CD4-positive, alpha-beta T cell treated with Interleukin-17A for 4 hours (primary cell): Measurements from ENCODE around the gene HCRTR1.

Experiments used
- DNase-seq: peaks from one replicate; pipeline ENCODE4 v3.0.0-alpha.2; 2020; ENCODE audit warnings: mixed read lengths

Gene HCRTR1

GRCh38 chr1:31626223-31627207 lies 9.0 kb downstream of the HCRTR1 start:
- DNase-seq, result no peak

GRCh38 chr1:31627301-31627929 lies 9.9 kb downstream of the HCRTR1 start:
- no peak for DNase-seq

- DNase-seq, result no peak
These were observed 10.6 kb downstream of the HCRTR1 start for GRCh38 chr1:31627930-31628559.

GRCh38 chr1:31628931-31629556 lies 11.6 kb downstream of the HCRTR1 start:
- DNase-seq, result no peak

DNA sequence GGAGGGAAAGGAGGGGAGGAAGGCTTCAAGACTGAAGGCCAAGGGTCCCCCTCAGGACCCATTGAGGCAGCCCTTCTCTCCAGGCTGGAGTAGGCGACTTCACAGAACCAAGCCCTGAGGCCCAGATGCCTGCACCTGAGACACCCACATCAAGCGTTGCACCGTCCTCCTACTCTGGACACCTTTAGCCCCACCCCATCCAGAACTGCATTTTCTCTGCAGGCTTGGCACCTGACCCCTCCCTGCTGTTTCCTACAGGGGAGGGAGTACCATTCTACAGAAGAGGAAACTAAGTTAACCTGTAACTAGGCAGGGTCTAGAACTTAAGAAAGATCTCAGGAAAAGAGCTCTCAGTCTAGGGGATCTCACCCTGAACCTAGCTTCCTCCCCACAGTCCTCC lies 15.2 kb downstream of the HCRTR1 start:
- DNase-seq, result no peak

- peak; percentile 19 for DNase-seq
These were observed 15.6 kb downstream of the HCRTR1 start for GRCh38 chr1:31633117-31633516.

DNA sequence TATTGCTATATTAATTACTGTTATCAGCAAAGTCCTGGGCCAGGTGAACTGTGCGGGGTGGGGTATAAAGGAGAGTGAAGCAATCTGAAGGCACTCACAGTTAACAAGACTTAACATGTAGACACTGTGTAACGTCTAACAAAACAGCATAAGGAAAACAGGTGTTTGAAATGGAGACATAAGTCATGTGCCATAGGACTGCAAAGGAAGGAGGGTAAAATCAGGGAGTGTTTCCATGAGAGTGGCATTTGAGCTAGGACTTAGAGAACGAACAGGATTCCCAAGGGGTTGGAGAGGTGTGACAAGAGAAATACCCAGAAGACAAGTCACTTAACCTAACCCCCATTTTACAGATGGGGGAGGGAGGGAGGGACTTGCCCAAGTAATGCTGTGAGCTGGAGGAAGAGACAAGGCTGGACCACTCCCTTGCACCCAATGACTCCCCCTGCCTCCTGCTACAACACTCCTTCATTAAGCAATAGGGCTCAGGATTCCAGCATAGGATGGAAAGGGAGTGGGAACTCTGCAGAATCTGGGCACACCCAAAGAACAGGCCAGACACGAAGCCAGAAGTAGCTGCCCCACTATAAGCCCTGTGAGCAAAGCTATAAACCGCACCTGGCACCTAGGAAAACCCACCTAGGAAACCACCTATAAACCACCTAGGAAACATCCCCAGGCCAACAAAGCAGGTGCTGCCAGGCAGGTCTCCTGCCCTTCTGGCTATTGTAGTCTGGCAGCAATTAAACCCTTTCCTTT lies 20.6 kb downstream of the HCRTR1 start:
- DNase-seq, result no peak

GRCh38 chr1:31639543-31639942 lies 22.1 kb downstream of the HCRTR1 start:
- no peak for DNase-seq

GRCh38 chr1:31640179-31640578 lies 22.7 kb downstream of the HCRTR1 start:
- no peak for DNase-seq

- DNase-seq, result no peak
These were observed 23.5 kb downstream of the HCRTR1 start for GRCh38 chr1:31640964-31641363.

DNA sequence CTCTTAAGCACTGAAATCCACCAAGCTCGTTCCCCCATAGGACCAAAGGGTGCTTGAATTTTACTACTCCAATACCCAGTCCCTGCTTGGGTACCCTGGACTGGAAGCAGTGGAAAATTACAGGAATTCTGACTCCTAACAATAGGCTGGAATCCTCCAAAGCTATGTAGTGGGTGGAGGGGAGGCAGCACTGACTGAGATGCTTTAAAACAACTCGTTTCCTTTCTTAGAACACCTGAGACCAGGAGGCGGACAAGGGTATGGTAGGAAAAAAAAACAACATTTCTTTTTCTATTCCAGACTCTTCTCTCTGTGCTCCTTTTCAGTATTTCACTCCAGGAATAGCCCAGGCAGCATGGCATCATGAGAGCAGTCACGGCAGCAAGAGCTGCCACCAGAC lies 24.9 kb downstream of the HCRTR1 start:
- no peak for DNase-seq

GRCh38 chr1:31642897-31643296 lies 25.4 kb downstream of the HCRTR1 start:
- DNase-seq, result no peak

DNA sequence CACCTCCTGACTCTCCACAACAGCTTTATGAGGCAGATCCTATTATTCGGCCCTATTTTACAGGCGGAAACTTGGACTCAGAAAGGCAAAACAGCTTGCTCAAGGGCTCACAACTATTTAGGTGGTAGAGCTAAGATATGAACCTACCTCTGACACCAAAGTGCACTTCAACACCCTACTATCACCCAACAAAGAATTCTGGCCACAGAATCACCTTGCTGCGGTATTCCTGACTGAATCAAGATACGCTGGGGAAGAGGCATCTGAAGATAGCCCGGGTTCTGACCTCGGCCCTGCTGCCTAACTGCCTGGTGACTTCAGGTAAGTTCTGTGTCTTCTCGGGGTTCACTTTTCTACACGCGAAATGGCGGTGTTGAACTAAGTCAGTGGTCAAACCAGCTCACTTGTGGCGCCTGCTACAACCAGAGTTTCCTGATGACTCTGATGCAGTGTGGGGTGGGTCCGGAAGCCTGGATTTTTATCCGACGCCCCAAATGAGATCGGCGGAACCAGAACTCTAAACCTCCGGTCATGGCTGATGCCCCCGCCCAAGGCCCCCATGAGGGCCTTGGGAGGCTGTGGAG lies 26.6 kb downstream of the HCRTR1 start:
- DNase-seq, result no peak

DNA sequence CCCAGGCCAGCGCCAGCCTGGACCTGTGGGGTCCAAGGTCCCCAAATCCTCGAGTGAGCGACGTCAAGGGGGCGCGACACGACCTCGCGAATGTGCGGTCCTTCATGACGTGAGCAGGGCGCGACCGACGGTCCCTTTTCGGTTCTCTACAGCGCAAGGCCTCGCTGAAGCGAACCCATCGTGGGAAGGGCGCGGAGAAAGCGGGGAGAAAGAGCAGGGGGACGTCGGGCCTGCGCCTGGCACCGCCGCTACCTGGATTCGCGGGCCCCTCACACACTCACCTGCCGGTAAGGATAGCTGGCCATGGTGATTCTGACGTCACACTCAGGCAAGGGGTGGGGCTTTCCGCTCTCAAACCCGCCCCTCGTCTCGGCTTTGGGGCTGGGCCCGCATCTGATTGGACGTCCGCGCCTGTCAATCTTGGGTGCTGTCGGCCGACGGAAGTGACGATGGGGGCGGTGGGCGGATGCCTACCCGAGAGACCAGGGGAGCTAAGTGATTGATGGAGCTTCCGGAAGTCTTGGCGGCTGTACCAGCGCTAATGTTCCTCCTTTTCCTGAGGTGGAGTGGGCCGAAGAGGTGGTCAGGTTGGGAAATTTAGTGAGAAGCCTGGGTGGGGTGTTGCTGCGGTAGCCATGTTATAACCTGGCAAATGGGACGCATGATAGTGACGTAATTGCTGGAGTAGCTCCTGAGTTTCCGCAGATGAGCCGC lies 27.2 kb downstream of the HCRTR1 start, which contains the start of gene PEF1:
Gene PEF1, minus strand, starts transcription at position 317 of the 714 bp plus-strand sequence. Its CDS starts 12 bp downstream, at position 305.
- DNase-seq, result peak; percentile 99

DNA sequence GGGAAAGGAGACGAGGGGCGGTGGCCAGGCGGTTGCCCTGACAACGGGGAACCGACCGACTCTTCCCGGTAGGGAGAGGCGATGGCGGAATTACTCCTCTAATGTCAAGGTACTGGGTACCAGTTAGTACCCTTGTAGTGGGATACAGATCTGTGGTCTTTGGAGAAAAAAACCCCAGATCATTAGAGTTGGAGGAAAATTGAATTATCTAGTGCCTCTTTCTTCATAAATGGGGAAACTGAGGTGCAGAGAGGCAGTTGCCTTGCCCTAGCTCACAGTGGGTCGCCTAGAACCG lies 27.7 kb downstream of the HCRTR1 start:
- no peak for DNase-seq

DNA sequence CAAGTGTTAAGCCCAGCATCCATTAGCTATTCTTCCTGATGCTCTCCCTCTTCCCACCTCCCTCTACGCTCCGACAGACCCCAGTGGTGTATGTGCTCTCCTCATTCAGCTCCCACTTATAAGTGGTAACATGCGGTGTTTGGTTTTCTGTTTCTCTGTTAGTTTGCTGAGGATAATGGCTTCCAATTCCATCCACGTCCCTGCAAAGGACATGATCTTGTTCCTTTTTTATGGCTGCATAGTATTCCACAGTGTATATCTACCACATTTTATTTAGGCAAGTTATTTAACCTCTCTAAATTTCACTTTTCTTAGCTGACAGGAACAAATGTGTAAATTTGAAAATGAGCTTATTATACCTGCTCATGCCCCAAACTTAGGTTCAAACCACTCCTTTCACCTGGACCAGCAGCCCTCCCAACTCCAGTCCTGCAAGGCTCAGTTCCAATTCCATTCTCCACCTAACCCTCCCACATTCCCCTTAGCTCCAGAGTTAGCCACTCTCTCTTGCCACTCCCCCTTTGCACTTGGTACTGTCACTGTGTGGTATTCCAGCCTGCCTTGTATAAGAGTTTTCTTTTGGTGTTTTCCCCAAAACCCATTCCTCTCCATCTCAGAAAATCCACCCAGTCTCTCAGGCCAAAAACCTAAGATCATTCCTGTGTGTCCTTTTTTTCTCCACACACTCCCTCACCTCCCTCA lies 28.9 kb downstream of the HCRTR1 start:
- no peak for DNase-seq

DNA sequence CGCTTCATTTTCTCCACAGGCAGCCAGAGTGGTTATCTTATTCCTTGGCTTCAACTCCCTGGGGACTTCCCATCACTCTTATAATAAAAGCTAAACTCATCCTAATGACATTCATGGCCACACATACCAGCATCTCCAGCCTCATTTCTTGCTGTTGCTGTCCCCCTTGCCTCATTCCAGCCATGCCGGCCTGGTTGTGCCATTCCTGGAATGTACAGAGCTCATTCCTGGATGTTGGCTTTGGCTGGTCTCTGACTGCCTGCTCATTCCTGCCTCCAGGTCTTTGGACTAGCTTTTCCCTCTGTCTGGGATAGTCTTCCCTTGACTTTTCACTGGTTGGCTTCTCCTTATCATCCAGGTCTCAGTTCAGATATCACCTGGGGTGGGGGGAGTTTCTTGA lies 29.6 kb downstream of the HCRTR1 start:
- no peak for DNase-seq

DNA sequence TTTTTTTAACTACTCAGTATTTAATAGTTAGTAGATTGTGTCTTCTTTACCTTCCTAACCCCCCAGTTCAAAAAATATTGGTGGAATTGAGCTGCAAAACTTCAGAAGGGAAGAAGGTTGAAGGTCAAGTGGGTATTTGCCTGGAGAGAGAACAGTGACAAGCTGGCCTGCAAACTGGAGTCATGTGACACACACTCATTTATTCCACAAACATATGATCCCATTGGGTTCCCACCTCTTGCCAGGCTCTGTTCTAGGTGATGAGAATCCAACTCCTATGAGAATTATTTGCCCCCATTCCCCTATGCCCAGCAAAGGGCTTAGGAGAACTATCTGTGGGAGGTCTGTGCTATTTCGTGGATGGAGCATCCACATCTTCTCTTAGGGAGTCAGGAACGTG lies 30.7 kb downstream of the HCRTR1 start:
- DNase-seq, result no peak

GRCh38 chr1:31648641-31649357 lies 31.3 kb downstream of the HCRTR1 start:
- DNase-seq, result no peak
